ENCODE data around the gene FOXL2NB. TPM values are rescaled to one million over a fixed set of nuclear protein-coding genes. Genes with fewer than 3 reads are reported as not detected.

The FOXL2NB gene
- total RNA-seq, 1 donor from 2014 or later, result not detected

GRCh38 chr3:138923531-138923994 is 23.5 kb upstream of the FOXL2NB start:
- intact Hi-C loops (cut with micrococcal nuclease), result loop anchor here (1.0 to 2.0 kb wide), 2 partner anchors 329 to 507 kb away; partner anchors contain the start of gene CEP70

DNA sequence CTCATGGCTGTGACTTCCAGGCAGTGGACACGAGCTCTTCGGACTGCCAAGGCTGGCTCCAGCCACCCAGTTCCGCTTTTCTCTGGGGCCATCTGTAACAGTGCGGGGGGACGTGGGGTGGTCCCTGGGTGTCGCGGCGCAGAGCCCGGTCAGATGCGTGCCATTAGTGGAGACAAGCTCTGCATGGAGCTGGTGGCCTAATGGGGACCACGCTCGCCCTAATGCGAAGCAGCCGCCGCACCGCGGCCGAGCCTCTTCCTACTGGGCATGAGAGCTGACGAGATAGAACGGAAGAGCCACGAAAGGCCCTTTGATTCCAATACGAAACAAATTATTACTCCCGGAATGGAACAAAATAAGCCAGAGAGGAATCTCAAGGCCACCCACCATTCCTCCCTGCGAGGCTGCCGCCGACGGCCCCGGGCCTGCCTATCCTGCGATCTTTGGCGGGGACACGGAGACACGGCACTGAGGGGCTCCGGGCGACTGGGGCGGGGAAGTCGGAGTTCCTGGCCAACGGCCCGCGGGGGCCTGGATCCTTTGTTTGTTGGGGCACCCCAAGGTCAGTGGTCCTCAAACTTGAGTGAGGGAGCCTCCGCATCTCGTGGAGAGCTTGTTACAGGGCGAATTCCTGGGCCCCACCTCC is 18.2 kb upstream of the FOXL2NB start:
- intact Hi-C loops (cut with micrococcal nuclease), result no loop called here

GRCh38 chr3:138933068-138933668 is 13.8 kb upstream of the FOXL2NB start:
- intact Hi-C loops (cut with micrococcal nuclease), result no loop called here

DNA sequence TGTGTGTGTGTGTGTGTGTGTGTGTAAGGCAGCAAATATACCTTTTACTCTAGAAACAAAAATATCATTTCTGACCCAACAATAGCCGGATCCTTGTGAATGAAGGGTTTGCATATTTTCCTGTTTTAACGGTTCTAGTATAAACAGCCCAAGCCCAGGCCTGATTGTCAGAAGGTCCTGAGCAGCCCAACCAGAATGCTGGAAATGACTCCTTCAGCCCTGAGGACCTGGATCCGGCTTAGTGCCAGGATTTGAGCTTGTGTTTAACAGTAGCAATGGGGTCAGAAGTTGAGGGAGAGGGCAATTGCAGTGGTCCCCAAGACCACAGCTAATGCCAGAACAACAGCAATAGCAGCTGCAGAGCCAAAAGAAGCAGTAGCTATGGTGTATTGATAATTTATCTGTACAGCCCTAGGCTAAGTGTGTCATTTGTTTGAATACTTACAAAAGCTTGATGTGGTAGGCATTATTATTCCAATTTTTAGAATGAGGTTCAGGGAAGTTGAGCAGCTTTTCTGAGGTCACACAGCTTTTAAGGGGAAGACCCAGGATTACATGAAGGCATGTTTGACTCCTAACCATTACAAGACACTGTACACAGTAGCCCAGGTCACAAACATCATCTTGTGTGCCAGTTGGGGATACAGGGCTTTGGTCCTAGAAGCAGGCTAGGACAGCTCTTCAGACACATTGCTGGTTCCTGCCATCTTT is 12.9 kb upstream of the FOXL2NB start:
- intact Hi-C loops (cut with micrococcal nuclease), result no loop called here

DNA sequence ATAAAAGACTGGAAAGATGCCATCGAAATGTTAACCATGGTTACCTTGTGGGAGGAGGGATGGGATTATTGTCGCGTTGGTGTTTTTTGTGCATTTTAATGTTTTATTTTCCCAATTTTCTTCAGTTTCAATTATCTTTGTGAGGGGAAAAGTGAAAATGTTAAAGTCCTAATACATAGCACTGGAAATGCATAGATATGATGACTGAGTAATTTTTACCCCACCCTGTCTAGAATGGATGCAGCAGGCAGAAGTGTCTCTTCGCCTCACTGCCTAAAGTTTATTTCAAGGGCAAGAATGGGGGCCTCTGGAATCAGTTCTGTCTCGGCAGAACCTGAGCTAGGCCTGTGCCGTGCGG is 11.5 kb upstream of the FOXL2NB start:
- intact Hi-C loops (cut with micrococcal nuclease), result loop anchor here (5.0 kb wide), 1 partner anchor 763 kb away; the partner anchor contains the start of gene DBR1

DNA sequence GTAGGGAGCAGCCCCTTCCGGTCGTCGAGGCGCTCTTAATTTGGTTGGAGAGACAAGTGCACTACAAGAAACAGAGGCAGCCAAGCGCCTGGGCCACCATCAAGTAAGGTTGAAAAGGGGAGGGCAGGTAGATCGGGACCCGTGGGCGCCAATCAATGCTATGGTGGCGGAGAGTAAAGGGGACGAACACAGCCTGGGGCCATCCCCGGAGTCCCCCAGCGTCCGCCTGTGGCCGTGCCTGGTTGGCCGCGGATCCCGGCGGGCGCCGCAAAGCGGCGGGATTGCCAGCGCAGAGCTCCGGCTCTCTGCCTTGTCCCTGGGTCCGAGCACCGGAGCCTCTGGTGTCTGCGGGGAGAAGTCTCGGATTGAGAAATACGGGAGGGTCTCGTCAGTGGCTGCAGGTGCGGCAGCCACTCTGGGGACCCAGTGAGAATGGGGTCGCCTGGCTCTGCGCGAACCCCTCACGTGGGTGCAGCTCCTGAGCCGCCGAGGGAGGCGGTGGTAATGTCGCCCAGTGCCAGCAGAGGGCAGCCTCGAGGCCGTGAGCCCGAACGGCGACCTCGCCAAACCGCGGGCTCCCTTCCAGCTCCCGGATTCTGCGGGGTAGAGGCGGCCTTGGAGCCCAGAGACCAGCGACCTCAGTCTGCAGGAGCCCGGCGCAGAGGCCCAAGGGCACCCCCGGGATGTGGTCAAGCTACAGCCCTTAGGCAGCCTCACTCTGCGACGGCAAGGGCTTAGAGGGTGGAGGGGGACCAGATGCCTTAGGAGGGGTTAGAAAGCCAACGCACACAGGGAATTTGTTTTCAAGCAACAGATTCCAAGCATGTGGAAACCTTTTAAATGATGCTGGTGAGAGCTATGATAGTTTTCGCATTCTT is 10.9 kb upstream of the FOXL2NB start:
- intact Hi-C loops (cut with micrococcal nuclease), result loop anchor here (1.0 to 5.0 kb wide), 3 partner anchors 15 to 764 kb away; partner anchors contain the start of gene DBR1

DNA sequence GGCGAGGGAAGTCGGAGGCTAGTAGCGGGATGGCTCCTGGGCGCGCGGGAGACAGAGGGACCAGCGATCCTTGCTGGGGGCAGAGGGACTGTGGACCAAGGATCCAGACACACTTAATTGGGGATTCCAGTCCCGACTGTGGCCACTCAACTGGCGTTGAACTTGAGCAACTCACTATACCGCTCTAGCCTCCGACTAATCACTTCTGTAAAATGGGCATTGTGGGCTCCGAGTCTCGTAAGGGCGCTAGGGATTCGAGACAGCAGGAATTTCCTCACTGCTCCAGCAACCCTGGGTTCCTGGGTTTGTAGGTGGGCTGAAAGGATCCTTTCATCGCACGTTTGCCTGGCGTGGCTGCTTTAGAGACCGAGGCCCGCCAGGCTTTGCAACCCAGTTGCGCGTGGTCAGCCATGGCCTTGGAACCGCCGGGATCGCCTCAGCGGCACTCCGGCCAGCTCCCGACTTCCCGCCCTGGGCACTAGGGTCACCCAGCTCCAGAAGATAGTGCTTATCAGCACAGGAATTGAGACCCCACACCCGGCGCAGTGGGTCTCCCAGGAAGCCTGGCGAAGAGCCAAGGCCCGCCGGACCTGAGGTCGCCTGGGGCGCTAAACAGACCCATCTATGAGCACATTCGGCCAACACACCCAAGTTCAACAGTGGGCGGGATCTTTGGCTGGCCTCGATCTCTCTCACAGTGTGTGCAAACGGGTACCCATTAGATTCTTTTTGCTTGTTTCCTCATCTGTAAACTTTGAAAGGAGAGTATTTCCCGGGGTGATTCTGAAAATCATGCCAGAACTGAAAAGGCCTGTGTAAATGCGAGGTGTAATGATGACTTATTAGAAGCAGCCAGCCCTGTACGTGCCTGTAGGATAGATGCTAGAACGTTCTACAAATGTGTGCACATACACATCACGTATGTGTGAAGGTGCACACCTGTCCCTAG is 10.0 kb upstream of the FOXL2NB start:
- intact Hi-C loops (cut with micrococcal nuclease), result loop anchor here (1.0 to 5.0 kb wide), 4 partner anchors 9 to 765 kb away; partner anchors contain the start of gene DBR1

- intact Hi-C loops (cut with micrococcal nuclease), result loop anchor here (1.0 to 5.0 kb wide), 3 partner anchors 9 to 765 kb away; partner anchors contain the start of gene DBR1
Observed at GRCh38 chr3:138937690-138938055, 9.3 kb upstream of the FOXL2NB start.

GRCh38 chr3:138938056-138938876 is 8.8 kb upstream of the FOXL2NB start:
- intact Hi-C loops (cut with micrococcal nuclease), result loop anchor here (5.0 kb wide), 1 partner anchor 766 kb away; the partner anchor contains the start of gene DBR1

GRCh38 chr3:138938877-138939560 is 8.0 kb upstream of the FOXL2NB start:
- intact Hi-C loops (cut with micrococcal nuclease), result loop anchor here (5.0 kb wide), 1 partner anchor 767 kb away; the partner anchor contains the start of gene DBR1

GRCh38 chr3:138939561-138940241 is 7.3 kb upstream of the FOXL2NB start:
- intact Hi-C loops (cut with micrococcal nuclease), result loop anchor here (5.0 to 10.0 kb wide), 3 partner anchors 165 to 767 kb away; partner anchors contain the start of gene DBR1

- intact Hi-C loops (cut with micrococcal nuclease), result loop anchor here (10.0 kb wide), 2 partner anchors 164 to 264 kb away; no protein-coding TSS in a partner anchor
Observed at GRCh38 chr3:138940446-138940845, 6.6 kb upstream of the FOXL2NB start.

GRCh38 chr3:138941259-138941885 is 5.6 kb upstream of the FOXL2NB start:
- intact Hi-C loops (cut with micrococcal nuclease), result loop anchor here (10.0 kb wide), 2 partner anchors 163 to 263 kb away; no protein-coding TSS in a partner anchor

- intact Hi-C loops (cut with micrococcal nuclease), result loop anchor here (10.0 kb wide), 2 partner anchors 163 to 263 kb away; no protein-coding TSS in a partner anchor
Observed at GRCh38 chr3:138942271-138942670, 4.7 kb upstream of the FOXL2NB start.

DNA sequence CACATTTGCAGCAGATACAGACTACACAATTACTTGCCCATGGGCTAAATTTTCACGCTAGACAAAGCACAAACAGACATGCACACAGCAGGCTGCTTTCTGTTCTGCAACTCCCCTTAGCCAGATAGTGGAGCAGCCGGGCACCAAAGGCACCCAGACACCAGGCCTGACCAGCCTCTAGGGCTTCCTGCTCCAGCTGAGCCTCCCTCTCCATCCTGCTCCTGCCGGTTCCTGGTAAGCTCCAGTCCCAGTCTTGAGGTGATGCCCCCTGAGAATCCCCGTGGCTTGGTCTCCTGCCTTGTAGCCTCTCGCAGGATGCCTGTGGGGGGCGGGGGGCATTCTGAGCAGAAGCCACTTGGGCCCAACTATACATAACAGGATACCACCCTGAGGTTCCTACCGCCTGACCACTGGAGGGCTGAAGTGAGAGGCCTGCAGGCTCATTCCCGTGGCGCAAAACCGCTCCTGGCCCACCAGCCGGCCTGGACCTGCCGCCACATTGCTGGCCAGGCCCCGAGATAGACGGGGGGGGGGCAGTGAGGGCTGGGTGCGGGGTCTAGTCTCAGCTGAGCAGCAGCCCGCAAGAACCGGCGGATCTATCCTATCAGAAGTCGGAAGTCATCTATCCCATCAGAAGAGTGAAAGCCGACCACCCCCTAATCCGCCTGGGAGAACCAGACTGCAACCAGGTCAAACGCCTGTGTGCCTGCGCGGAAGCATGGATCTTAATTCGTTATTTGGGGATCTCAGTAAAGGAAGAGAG is 4.0 kb upstream of the FOXL2NB start:
- intact Hi-C loops (cut with micrococcal nuclease), result loop anchor here (10.0 kb wide), 2 partner anchors 162 to 262 kb away; no protein-coding TSS in a partner anchor
